ENCODE data around the gene CALHM4.

GRCh38 chr6:116560130-116560529 lies 6.6 kb downstream of the CALHM4 start:
- no peak for TF ChIP-seq POLR2AphosphoS5 (IDR thresholded peaks at IDR 0.05; ENCODE audit: low read depth)
- no peak for TF ChIP-seq CTCF (IDR thresholded peaks at IDR 0.05; ENCODE audit: insufficient read depth, low read length)
- TF ChIP-seq REST (IDR thresholded peaks at IDR 0.05; ENCODE audit: insufficient replicate concordance, low read depth) = no peak
